Heart left ventricle (tissue), 13 donors: ENCODE results near the gene HMX2.

Source experiments
- POLR2A ChIP-seq, 2 donors: fragments of 450-650 bp; IDR thresholded peaks; one replicate each; pipeline ENCODE4 v1.6.1; 2017; ENCODE audit warnings: antibody characterized with exemption in 2 of 2, mild to moderate bottlenecking in 2 of 2, moderate library complexity in 2 of 2
- TF ChIP-seq, protein P1 (sequence below), 12 donors: fragments of 200-600 bp; sonication (generic) in 4 of 12; IDR thresholded peaks; one replicate each; pipeline versions ENCODE4 v1.5.0 to v1.8.0; 2018 to 2022; ENCODE audit warnings: antibody characterized with exemption in 12 of 12, mild to moderate bottlenecking in 5 of 12
- donor health status: ischemic (EF 13 %, LVEDD 7.1; RV severe dilation, severe dysfunction).
- donor health status: DM: no; HTN: yes; CAD: no.
- donor health status: DM: no; HTN: no; CAD: no.
- donor health status: ischemic (EF 25% LVEDD 6.9; RV normal size, moderate dysfunction).
- donor health status: ischemic (EF 25% LVEDD 5.7; RV mildly dilated, moderate dysfunction).
- donor health status: ischemic (EF 35%, LVEDD 5.7; RV mildly dilated, moderate dysfunction).
- donor health status: nonischemic (EF 11% LVEDD 7.7; RV severe dilation, severe dysfunction).
- donor health status: DM: yes; HTN: yes; CAD: no.
- donor health status: PGD.
- donor health status: ischemic (EF 29% LVEDD 5.4; RV normal size, mild dysfunction).
- donor health status: nonischemic (EF 23%, LVEDD 6.1; RV moderate dilation, normal function).

DNA sequence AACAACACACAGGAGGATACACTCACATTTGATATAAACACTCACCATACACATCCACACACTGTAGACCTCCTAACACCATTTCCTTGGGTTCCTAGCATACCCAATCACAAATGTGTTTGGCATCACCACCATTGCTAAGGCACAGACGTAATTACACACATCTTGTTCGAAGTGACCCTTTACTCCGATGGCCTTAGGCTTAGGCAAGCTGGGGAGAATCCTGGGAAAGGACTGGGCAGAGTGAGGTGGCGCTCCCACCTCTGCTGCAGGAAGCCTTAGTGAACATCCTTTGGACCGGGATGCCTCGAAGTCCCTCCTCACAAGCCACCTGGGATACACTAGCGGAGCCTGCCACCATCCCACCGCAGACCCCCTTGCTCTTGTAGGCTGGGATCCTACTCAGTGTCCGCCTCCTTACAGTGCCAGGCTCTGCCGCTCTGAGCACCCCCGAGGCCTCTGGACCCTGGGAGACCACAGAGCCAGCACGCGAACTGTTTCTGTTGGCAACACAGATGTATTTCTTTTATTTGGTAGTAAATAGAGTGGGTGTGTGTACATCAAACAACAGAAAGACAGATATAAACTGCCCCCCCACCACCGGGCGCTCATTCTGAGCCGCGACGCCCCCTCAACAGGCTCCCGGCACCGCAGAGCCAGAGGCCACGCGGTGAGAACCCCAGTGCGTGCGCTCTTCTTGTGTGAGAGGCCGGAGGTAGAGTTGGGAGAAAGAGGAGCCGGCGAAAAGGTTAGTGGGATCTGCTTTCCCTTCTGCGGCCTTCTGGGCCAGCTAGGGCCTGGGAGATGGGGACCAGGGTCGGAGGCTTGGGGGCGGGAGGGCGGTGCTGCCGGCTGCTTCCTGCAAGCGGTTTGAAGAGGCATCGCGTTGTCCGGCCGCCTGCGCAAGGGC, 5.9 kb upstream of the HMX2 start:
- TF ChIP-seq, protein P1, sequence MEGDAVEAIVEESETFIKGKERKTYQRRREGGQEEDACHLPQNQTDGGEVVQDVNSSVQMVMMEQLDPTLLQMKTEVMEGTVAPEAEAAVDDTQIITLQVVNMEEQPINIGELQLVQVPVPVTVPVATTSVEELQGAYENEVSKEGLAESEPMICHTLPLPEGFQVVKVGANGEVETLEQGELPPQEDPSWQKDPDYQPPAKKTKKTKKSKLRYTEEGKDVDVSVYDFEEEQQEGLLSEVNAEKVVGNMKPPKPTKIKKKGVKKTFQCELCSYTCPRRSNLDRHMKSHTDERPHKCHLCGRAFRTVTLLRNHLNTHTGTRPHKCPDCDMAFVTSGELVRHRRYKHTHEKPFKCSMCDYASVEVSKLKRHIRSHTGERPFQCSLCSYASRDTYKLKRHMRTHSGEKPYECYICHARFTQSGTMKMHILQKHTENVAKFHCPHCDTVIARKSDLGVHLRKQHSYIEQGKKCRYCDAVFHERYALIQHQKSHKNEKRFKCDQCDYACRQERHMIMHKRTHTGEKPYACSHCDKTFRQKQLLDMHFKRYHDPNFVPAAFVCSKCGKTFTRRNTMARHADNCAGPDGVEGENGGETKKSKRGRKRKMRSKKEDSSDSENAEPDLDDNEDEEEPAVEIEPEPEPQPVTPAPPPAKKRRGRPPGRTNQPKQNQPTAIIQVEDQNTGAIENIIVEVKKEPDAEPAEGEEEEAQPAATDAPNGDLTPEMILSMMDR (IDR thresholded peaks at IDR 0.05), result no peak
- no peak for TF ChIP-seq POLR2A (IDR thresholded peaks at IDR 0.05)
